Choroid plexus epithelial cell (primary cell): ENCODE measurements around the gene IMPDH1.

ENCODE experiments used
- DNase-seq: peaks from one replicate; pipeline ENCODE4 v3.0.0-alpha.2; 2010; ENCODE audit warnings: low read depth
- H3K4me3 ChIP-seq: 2 replicates; pipeline ENCODE4 v1.5.1; 2011; ENCODE audit warnings: low read depth, mild to moderate bottlenecking, control low read depth, low read length, moderate library complexity
- TF ChIP-seq, protein P1 (sequence below): conservative IDR thresholded peaks from 2 replicates; pipeline ENCODE4 v1.5.1; 2011; ENCODE audit warnings: low read depth, mild to moderate bottlenecking, control low read depth, inconsistent platforms, low read length, moderate library complexity

IMPDH1 gene

DNA sequence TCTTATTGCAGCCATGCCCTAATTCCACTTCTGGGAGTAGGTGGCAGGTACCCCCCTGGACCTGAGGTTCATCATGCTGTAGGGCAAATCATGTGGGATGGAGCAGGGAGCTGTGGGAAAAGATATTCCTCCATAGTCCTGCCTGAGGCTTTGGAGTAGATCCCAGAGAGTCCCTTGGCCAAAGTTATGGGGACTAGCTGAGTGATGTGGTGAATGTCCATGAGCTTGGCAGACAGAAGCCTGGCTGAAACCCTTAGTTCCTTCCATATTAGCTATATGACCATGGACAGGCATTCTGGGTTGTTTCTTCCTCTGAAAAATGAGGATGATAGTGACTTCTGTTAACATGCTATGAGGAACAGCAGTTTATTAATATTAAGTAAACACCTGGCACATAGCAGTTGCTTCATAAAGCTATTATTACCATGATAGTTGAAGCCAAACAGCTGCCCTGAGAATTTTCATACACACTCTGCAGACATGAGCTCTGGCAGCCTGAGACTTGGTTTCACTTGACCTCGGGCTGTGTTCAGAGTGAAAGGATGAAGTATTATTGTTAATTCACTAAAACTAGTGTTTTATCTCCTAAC is 15.0 kb upstream of the IMPDH1 start:
- TF ChIP-seq, protein P1, sequence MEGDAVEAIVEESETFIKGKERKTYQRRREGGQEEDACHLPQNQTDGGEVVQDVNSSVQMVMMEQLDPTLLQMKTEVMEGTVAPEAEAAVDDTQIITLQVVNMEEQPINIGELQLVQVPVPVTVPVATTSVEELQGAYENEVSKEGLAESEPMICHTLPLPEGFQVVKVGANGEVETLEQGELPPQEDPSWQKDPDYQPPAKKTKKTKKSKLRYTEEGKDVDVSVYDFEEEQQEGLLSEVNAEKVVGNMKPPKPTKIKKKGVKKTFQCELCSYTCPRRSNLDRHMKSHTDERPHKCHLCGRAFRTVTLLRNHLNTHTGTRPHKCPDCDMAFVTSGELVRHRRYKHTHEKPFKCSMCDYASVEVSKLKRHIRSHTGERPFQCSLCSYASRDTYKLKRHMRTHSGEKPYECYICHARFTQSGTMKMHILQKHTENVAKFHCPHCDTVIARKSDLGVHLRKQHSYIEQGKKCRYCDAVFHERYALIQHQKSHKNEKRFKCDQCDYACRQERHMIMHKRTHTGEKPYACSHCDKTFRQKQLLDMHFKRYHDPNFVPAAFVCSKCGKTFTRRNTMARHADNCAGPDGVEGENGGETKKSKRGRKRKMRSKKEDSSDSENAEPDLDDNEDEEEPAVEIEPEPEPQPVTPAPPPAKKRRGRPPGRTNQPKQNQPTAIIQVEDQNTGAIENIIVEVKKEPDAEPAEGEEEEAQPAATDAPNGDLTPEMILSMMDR: no peak
- H3K4me3 ChIP-seq: no peak overlapping the region
- no peak for DNase-seq

DNA sequence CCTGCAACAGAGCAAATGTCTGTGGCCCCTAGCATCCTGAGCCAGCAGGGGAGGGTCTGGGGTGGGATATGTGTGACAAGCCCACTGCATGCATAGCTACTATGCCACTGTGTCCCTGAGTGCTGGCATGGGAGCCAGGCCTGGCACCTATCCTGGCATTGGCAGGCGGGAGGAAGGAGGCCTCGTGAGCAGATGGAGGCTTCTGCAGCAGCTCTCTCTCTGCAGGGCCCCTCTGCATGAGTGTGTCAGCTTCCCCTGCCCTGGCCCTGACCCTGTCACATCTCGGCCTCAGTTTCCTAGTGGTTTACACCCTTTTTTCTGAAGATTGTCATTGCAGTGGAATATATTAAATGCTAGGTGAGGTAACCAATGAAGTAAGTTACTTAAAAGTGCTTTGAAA is 13.1 kb upstream of the IMPDH1 start:
- no peak for DNase-seq
- H3K4me3 ChIP-seq: no peak overlapping the region
- TF ChIP-seq, protein P1: no peak

DNA sequence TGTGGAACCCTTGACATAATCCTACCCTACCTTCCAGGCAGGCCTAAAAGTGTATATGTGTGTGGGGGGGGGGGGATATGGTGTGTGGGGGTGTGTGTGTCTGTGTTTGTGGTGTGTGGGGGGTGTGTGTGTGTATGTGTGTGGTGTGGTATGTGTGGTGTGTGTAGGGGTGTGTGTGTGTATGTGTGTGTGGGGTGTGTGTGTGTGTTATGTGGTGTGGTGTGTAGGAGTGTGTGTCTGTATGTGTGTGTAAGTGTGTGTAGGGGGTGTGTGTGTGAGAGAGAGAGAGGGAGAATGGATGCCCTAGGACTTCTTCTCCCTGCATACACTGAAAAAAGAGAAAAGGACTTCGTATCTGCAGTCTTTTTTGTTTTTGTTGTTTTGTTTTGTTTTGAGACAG is 12.3 kb upstream of the IMPDH1 start:
- no peak overlapping the region for H3K4me3 ChIP-seq
- no peak for DNase-seq
- TF ChIP-seq, protein P1: no peak

DNA sequence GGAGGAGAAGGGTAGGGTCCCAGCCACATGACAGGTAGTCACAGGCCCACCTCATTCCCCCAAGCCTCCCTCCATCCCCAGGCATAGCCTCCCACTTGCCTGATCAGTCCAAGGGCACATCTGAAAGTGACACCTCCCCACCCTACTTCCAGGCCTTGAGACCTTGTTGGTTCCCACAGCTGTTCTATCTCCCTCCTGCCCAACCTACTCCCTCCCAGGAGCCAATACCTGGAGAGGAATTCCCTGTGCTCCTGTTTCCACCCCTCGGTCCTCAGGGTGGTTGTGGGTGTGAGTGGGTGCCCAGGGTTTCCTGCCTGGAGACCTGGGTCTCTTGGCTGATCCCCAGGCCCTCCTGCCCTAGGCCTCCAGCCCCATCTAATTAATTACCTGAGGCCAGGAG is 11.6 kb upstream of the IMPDH1 start:
- no peak overlapping the region for H3K4me3 ChIP-seq
- no peak for DNase-seq
- TF ChIP-seq, protein P1: no peak

GRCh38 chr7:128420773-128421172 is 11.0 kb upstream of the IMPDH1 start:
- DNase-seq: peak; percentile 76
- TF ChIP-seq, protein P1: no peak
- no peak overlapping the region for H3K4me3 ChIP-seq

DNA sequence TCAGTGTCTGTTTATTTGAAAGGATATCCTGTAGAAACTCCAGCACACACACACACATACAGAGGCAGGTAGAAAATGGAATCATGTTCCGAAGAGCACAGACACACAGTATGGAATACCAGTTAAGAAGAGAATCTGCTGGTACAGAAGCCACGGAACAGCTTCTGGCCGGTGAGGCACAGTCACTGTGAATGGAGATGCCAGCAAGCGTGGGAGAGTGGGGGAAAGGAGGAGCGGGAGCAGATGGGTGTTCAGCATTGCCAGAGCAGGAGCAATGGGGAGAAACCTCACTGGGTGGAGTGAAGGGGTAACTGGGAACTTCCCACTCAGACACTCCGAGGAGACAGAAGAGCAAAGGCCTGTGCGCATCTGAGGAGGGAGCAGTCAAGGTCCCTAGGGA is 9.5 kb upstream of the IMPDH1 start:
- H3K4me3 ChIP-seq: no peak overlapping the region
- TF ChIP-seq, protein P1: no peak
- DNase-seq: no peak

- TF ChIP-seq, protein P1: no peak
- DNase-seq: no peak
- no peak overlapping the region for H3K4me3 ChIP-seq
Measured at GRCh38 chr7:128417071-128417470, 7.3 kb upstream of the IMPDH1 start.
